GM18873 (cell line): Measurements from ENCODE around the gene TRAK1.

Experiments used
- ATAC-seq: cut with Tn5 transposase; IDR thresholded peaks from one replicate; pipeline ENCODE4 v1.9.1; 2021; ENCODE audit warnings: mild to moderate bottlenecking, moderate library complexity, moderate number of reproducible peaks; ENCODE audit not compliant: unreplicated experiment, low FRiP score

The TRAK1 gene

GRCh38 chr3:42267878-42268277, 176.7 kb downstream of the TRAK1 start:
- no peak for ATAC-seq

GRCh38 chr3:42269647-42270046, 178.5 kb downstream of the TRAK1 start:
- ATAC-seq, result no peak

- ATAC-seq, result no peak
These were observed 179.4 kb downstream of the TRAK1 start for GRCh38 chr3:42270561-42270960.

- no peak for ATAC-seq
These were observed 180.6 kb downstream of the TRAK1 start for GRCh38 chr3:42271786-42272185.

GRCh38 chr3:42273361-42273760, 182.2 kb downstream of the TRAK1 start:
- no peak for ATAC-seq

- ATAC-seq, result no peak
These were observed 183.1 kb downstream of the TRAK1 start for GRCh38 chr3:42274266-42274665.

- no peak for ATAC-seq
These were observed 184.1 kb downstream of the TRAK1 start for GRCh38 chr3:42275217-42275616.
